Hematopoietic multipotent progenitor cell treated with erythropoietin and hydrocortisone succinate and interleukin-3 and kit ligand, for 15 days (in vitro differentiated cells): ENCODE measurements around the gene KIAA1671.
"Not testable (repeated sequence)": the region's sequence is repeated elsewhere in the genome, so short reads cannot be mapped to it uniquely, and the experiment has no call there.

Source experiments
- DNase-seq: peaks from one replicate; pipeline ENCODE4 v3.0.0-alpha.2; 2015; ENCODE audit warnings: low spot score

Gene KIAA1671

GRCh38 chr22:24951942-24952836 lies at the start of gene KIAA1671:
TSS of gene KIAA1671 (plus strand) at chr22:24952716. CDS start at chr22:25028000, 75,284 bp downstream.
- peak; percentile 74 for DNase-seq

GRCh38 chr22:24905909-24906308 lies 46.6 kb upstream of the KIAA1671 start:
- no peak for DNase-seq

DNA sequence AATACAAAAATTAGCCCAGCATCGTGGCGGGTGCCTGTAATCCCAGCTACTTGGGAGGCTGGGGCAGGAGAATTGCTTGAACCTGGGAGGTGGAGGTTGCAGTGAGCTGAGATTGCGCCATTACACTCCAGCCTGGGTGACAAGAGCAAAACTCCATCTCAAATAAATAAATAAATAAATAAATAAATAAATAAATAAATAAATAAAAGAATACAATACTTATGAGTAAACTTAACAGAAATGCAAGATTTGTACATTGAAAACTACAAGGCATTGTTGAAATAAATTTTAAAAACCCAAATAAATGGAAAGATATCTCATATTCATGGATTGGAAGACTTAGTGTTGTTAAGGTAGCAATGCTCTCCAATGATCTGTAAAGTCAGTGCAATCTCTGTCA lies 45.4 kb upstream of the KIAA1671 start:
- DNase-seq = not testable (repeated sequence)

DNA sequence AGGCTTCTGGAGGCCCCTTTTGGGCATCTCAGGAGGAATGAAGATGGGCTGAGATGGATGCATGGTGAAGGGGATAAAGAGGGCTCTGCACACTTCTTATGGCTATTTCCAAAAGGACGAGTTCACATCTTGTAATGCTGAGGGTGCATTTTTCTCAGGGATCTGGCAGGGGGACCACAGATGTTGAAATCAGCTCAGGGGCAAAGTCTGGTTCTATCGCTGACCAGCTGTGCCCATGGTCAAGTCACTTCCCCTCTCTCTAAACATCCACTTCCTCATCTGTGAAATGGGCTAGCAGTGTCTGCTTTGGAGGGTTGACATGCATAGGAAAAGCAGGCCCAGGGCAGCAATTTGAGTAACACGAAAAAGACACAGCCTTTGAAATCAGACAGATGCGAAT lies 32.5 kb upstream of the KIAA1671 start:
- DNase-seq = no peak

DNA sequence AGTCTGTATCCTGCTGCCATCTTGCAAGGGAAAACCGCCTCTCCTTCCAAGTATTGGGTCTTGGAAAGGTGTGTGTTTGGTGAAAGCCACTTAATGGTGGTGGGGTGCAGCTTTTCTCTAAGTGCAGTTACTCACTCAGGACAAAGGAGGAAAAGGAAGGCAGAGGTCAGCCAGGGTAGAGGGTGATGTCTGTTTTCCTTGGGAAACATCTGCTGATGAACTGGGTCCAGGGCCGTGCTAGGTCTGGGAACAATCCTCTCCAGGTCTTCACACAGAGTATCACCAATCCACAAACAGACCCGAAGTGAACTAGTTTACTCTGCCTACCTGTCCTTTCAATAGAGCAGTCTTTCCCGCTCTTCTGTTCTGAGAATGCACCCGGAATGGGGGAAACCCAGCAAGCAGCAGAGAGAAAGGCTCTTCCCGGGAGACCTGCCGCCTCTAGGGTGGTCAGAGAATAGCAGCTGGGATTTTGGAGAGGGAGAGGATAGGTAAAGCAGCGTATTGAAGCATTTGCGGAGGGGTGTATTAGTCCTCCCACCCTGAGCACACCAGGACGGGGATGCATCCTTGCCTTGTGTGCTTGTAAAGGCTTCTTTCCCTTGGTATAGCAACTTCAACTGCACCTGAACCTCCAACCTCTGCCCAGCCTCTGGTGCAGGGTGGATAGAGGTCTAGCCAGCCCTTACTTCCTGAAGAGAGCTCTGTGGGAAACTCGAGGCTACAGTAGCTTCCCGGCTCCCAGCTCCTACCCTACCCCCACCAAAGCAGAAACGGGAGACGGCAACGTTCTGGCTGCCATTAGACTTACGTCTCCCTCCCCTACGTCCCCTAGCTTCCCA lies 26.7 kb upstream of the KIAA1671 start:
- DNase-seq = no peak

DNA sequence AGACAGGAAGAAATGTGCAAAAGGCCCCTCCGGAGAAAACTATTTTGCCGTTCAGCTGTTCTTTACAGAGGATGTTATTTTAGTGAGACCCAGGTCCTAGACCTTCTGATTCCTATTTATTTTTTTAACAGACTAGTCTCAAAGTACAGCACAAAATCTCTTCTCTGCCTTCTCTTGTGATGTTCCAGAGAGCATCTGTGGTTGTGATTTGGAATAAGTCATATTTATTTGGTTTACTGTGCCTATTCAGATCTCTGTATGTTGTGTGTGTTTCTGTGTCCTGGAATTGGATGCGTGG lies 26.1 kb upstream of the KIAA1671 start:
- no peak for DNase-seq

DNA sequence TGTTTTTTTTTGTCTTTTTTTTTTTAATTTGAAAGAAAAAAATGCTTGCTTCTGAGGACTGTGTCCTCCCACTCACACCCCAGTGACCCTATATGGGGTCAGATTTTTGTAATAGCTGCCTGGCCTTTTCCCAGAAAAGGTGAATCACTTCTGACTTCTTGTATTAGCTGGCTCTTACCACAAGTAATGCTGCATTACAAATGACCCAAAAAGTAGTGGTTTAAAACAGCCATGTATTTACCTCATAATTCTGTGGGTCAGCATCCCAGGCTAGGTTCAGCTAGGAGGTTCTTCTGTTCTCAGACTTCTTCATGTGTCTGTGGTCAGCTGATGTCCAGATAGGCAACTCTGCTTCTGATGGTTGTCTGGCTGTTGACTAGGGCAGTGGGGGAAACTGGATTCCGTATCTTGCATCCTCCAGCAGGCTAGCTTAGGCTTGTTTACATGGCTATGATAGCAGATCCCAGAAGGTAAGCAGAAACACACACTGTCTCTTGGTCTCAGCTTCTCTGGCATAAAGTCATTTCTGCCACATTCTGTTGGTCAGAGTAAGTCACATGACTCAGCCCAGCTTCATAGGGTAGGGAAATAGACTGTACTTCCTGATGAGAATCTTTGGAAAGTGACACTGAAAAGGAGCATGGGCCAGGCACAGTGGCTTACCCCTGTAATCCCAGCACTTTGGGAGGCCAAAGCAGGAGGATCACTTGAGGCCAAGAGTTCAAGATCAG lies 25.5 kb upstream of the KIAA1671 start:
- no peak for DNase-seq

GRCh38 chr22:24928322-24928721 lies 24.2 kb upstream of the KIAA1671 start:
- DNase-seq = no peak

- no peak for DNase-seq
Observed at GRCh38 chr22:24930678-24931077, 21.8 kb upstream of the KIAA1671 start.

- no peak for DNase-seq
Observed at GRCh38 chr22:24935771-24936483, 16.6 kb upstream of the KIAA1671 start.

- DNase-seq = no peak
Observed at GRCh38 chr22:24937114-24937513, 15.4 kb upstream of the KIAA1671 start.

GRCh38 chr22:24938741-24939341 lies 13.7 kb upstream of the KIAA1671 start:
- peak; percentile 34 for DNase-seq

DNA sequence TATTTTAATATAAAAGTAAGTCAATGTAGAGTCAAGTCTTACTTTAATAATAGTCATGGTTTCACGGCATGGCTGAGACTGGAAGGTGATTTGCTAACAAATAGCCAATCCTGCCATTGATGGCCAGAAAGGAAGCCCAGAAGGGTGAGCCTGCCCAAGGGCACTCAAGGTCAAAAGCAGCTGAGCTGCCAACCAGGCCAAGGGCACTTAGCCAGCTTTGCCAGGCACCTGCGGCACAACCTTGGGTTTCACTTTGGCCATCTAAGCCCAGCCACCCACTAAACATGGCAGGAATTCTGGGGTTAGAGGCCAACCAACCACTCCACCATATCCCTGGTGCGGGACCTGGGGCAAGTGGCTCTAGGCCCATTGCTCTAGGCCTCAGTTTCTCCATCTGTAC lies 10.2 kb upstream of the KIAA1671 start:
- DNase-seq = no peak

DNA sequence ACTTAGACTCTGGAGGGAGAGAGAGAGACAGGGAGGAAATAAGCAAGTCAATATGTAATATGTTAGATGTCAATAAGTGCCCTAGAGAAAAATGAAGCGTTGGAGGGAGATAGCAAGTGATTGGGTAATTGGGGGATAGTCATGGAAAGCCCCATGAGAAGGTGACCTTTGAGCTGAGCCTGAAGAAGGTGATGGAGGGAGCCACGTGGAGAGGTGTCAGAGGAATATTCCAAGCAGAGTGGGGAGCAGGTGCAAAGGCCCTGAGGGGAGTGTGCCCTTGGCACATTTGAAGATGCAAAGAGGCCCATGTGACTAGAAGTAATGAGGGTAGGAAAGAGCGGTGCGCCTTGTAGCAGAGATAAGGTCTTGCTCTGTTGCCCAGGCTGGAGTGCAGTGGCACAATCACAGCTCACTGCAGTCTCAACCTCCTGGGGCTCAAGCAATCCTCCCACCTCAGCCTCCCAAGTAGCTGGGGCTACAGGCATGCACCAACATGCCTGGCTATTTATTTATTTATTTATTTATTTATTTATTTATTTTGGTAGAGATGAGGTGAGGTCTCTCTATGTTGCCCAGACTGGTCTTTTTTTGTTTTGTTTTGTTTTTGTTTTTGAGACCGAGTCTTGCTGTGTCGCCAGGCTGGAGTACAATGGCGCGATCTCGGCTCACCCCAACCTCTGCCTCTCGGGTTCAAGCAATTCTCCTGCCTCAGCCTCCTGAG lies 8.1 kb upstream of the KIAA1671 start:
- DNase-seq = no peak

GRCh38 chr22:24945430-24945829 lies 7.1 kb upstream of the KIAA1671 start:
- DNase-seq = no peak

DNA sequence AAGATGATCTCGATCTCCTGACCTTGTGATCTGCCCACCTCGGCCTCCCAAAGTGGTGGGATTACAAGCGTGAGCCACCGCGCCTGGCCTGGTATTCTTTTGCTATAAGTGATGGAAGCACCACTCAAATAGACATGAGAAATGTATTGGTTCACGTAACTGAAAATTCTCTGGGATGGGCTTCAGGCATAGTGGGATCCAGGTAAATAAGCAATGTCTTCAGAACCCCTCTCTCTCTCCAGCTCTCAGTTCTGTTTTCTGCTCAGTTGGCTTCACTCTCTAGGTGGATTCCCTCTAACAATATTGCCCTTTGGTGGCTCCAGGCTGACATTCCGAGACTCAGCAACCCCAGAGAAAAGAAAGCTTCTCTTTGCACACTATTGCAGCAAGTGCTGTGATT lies 5.1 kb upstream of the KIAA1671 start:
- DNase-seq = no peak

DNA sequence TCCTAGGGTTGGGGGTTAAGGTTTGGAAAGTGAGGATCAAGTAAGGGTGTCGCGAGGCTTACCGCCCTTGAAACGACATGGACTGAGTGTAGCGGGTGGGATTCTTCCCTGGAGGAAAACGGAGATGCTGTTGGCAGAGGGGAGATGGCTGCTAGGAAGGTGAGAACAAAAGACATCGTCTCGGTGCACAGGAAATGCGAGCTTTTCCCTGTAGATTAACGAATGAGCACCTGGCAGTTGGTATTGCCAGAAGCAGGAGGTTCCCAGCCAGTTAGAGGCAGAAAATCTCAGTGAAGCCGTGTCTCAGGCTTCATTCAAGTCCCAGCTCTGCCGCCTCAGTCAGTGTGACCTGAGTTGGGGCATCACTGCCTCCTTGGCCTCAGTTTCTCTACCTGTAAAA lies 4.6 kb upstream of the KIAA1671 start:
- no peak for DNase-seq

DNA sequence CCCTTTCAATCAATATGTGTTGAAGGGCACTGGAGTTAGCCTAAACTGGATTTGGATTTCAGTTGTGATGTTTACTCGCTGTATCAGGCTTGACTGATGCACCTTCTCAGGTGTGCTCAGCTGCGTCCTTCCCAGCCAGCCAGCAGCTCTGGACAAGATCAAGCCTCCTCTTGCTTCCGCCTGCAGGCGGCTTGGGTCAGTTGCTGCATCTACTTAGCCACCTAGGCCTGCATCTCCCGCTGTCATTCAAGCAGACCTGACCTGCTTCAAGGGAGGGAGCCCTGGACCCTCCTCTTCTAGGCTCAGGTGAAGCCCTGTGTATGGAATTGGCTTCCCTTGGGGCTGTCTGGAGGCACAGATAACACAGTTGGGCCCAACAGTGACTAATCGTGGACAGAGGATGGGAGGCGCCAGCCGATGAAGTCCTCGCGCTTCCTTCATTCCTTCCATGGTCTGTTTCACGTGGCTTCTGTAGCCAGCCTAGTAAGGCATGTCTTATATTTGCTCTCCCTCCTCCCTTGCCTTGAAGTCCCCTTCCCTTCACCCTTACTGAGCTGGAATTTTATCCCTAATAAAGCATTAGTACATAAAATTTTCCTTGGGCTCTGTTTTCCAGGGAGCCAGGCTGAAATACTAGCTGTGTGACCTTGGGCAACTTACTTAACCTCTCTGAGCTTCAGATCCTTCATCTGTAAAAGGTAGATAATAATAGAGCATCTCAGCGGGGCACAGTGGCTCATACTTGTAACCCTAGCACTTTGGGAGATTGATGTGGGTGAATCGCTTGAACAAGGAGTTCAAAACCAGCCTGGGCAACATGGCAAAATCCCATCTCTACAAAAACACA lies 3.9 kb upstream of the KIAA1671 start:
- no peak for DNase-seq

DNA sequence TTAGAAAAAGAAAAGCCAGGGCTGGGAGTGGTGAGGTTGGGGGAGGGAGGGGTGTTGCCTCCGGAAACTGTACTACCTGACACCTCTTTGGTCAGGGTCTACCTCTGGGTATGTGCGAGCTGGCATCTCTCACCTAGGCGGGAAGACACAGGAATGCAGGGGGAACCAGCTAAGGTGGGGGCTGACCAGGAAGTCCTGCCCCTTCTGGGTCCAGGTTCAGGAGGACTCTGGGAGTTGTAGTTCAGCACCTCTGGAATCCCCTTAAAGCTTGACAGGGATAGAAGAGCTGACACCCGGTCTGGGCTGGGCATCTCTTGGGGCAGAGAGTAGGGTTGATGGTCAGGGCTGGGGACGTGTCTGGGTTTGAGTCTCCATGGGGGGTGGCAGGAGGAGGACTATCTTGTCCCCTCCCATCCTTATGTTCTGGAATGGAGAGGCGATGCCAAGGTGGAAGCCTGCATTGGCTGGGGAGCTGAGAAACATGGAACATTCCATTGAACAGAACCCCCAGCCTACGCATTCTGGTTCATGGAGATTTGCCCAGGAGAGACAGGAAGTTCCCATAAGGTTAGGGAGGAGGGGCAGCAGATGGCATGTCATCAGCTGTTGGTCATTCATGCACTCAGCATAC lies 2.1 kb upstream of the KIAA1671 start:
- DNase-seq = no peak
